Renal pelvis (tissue), 4 donors: ENCODE data around the gene ACOXL. TPM values are rescaled to one million over a fixed set of nuclear protein-coding genes. Genes with fewer than 3 reads are reported as not detected.
"Not testable (repeated sequence)": the region's sequence is repeated elsewhere in the genome, so short reads cannot be mapped to it uniquely, and the experiment has no call there.

Experiments used
- DNase-seq: peaks from one replicate; pipeline ENCODE4 v3.0.0-alpha.2; 2013
- polyA plus RNA-seq, 3 donors: library from polyadenylated mRNA; unstranded; fragments of 120-200 nt; gene quantifications; one replicate each; pipeline ENCODE4 v1.2.1, GENCODE V29; 2013; ENCODE audit not compliant: insufficient read length in 3 of 3

The ACOXL gene
- polyA plus RNA-seq, 3 donors = 0.65 to 0.99 (median 0.93) TPM

GRCh38 chr2:110910423-110910822, 178.1 kb downstream of the ACOXL start:
- no peak for DNase-seq

GRCh38 chr2:110919738-110920137, 187.4 kb downstream of the ACOXL start:
- no peak for DNase-seq

GRCh38 chr2:110925479-110925878, 193.1 kb downstream of the ACOXL start:
- DNase-seq = no peak

GRCh38 chr2:110927526-110927925, 195.2 kb downstream of the ACOXL start:
- no peak for DNase-seq

- DNase-seq = no peak
Measured at GRCh38 chr2:110929528-110929927, 197.2 kb downstream of the ACOXL start.

- no peak for DNase-seq
Measured at GRCh38 chr2:110931648-110932047, 199.3 kb downstream of the ACOXL start.

GRCh38 chr2:110933420-110933819, 201.0 kb downstream of the ACOXL start:
- DNase-seq = no peak

GRCh38 chr2:110934948-110935347, 202.6 kb downstream of the ACOXL start:
- DNase-seq = no peak

- DNase-seq = no peak
Measured at GRCh38 chr2:110940376-110940910, 208.1 kb downstream of the ACOXL start.

- DNase-seq = no peak
Measured at GRCh38 chr2:110941226-110941625, 208.9 kb downstream of the ACOXL start.

GRCh38 chr2:110943070-110943634, 210.8 kb downstream of the ACOXL start:
- no peak for DNase-seq

GRCh38 chr2:110946902-110947301, 214.5 kb downstream of the ACOXL start:
- DNase-seq = no peak

GRCh38 chr2:110948027-110948674, 215.8 kb downstream of the ACOXL start:
- DNase-seq = peak; percentile 38

- no peak for DNase-seq
Measured at GRCh38 chr2:110950281-110950680, 217.9 kb downstream of the ACOXL start.

- DNase-seq = no peak
Measured at GRCh38 chr2:110955045-110955444, 222.7 kb downstream of the ACOXL start.

- no peak for DNase-seq
Measured at GRCh38 chr2:110955556-110955955, 223.2 kb downstream of the ACOXL start.

- no peak for DNase-seq
Measured at GRCh38 chr2:110957293-110957692, 224.9 kb downstream of the ACOXL start.

GRCh38 chr2:110958346-110959119, 226.2 kb downstream of the ACOXL start:
- no peak for DNase-seq

- no peak for DNase-seq
Measured at GRCh38 chr2:110959198-110959597, 226.8 kb downstream of the ACOXL start.

- no peak for DNase-seq
Measured at GRCh38 chr2:110960281-110960680, 227.9 kb downstream of the ACOXL start.

GRCh38 chr2:110960954-110961353, 228.6 kb downstream of the ACOXL start:
- DNase-seq = no peak

GRCh38 chr2:110961643-110962042, 229.3 kb downstream of the ACOXL start:
- not testable (repeated sequence) for DNase-seq

GRCh38 chr2:110969696-110970095, 237.3 kb downstream of the ACOXL start:
- no peak for DNase-seq
